Mesendoderm (in vitro differentiated cells): ENCODE data around the gene LRRC17.

Experiments
- DNase-seq: peaks from one replicate; pipeline ENCODE4 v3.0.0; 2013
- H2AK5ac ChIP-seq: 2 replicates; pipeline ENCODE4 v1.6.1; 2013; ENCODE audit warnings: low read length, inconsistent platforms
- H2BK120ac ChIP-seq: 2 replicates; pipeline ENCODE4 v1.6.1; 2013; ENCODE audit warnings: low read depth, mild to moderate bottlenecking, low read length, moderate library complexity, mixed read lengths
- H2BK15ac ChIP-seq: replicated peaks from 2 replicates; pipeline ENCODE4 v1.6.1; 2013; ENCODE audit warnings: low read depth, mild to moderate bottlenecking, moderate library complexity
- H2BK5ac ChIP-seq: 2 replicates; pipeline ENCODE4 v1.6.1; 2013; ENCODE audit warnings: low read length, inconsistent platforms
- H3K18ac ChIP-seq: 2 replicates; pipeline ENCODE4 v1.6.1; 2013; ENCODE audit warnings: mild to moderate bottlenecking, low read length, mixed read lengths
- H3K23ac ChIP-seq: one replicate; pipeline ENCODE4 v1.6.1; 2013; ENCODE audit warnings: low read length
- H3K27ac ChIP-seq: 2 replicates; pipeline ENCODE4 v1.5.1; 2013; ENCODE audit warnings: low read depth, mild to moderate bottlenecking, inconsistent platforms, low read length, moderate library complexity
- H3K27me3 ChIP-seq: 2 replicates; pipeline ENCODE4 v1.6.1; 2013; ENCODE audit warnings: low read length, control low read depth, mild to moderate bottlenecking, inconsistent platforms; ENCODE audit not compliant: insufficient read depth, poor library complexity
- H3K36me3 ChIP-seq: 2 replicates; pipeline ENCODE4 v1.6.1; 2013; ENCODE audit warnings: low read length, inconsistent platforms; ENCODE audit not compliant: control insufficient read depth, insufficient read depth
- H3K4ac ChIP-seq: one replicate; pipeline ENCODE4 v1.6.1; 2013; ENCODE audit warnings: low read depth, mild to moderate bottlenecking, low read length, moderate library complexity
- H3K4me1 ChIP-seq: 2 replicates; pipeline ENCODE4 v1.6.1; 2013; ENCODE audit warnings: low read depth, low read length, inconsistent platforms; ENCODE audit not compliant: control insufficient read depth
- H3K4me2 ChIP-seq: 2 replicates; pipeline ENCODE4 v1.6.1; 2013; ENCODE audit warnings: low read length
- H3K4me3 ChIP-seq: 2 replicates; pipeline ENCODE4 v1.5.1; 2013; ENCODE audit warnings: mild to moderate bottlenecking, low read length
- H3K56ac ChIP-seq: one replicate; pipeline ENCODE4 v1.6.1; 2013; ENCODE audit warnings: low read length
- H3K79me1 ChIP-seq: 2 replicates; pipeline ENCODE4 v1.6.1; 2013; ENCODE audit warnings: low read length, inconsistent platforms
- H3K79me2 ChIP-seq: 2 replicates; pipeline ENCODE4 v1.6.1; 2013; ENCODE audit warnings: mild to moderate bottlenecking, low read length; ENCODE audit not compliant: control insufficient read depth, insufficient read depth
- H3K9ac ChIP-seq: 2 replicates; pipeline ENCODE4 v1.6.1; 2013; ENCODE audit warnings: low read length, inconsistent platforms
- H4K5ac ChIP-seq: one replicate; pipeline ENCODE4 v1.6.1; 2013; ENCODE audit warnings: low read length
- H4K8ac ChIP-seq: one replicate; pipeline ENCODE4 v1.6.1; 2013; ENCODE audit warnings: low read depth, mild to moderate bottlenecking, control low read depth, low read length, moderate library complexity
- WGBS: extraction: QIAGEN DNeasy Blood & Tissue Kit; methylation state at CpG from one replicate; pipeline ENCODE4 v1.1.7; 2013; ENCODE audit warnings: low lambda C conversion rate, missing lambda C conversion rate; ENCODE audit not compliant: insufficient coverage; ENCODE audit errors: extremely low coverage; 5-methylcytosine and 5-hydroxymethylcytosine counted together

Gene LRRC17

DNA sequence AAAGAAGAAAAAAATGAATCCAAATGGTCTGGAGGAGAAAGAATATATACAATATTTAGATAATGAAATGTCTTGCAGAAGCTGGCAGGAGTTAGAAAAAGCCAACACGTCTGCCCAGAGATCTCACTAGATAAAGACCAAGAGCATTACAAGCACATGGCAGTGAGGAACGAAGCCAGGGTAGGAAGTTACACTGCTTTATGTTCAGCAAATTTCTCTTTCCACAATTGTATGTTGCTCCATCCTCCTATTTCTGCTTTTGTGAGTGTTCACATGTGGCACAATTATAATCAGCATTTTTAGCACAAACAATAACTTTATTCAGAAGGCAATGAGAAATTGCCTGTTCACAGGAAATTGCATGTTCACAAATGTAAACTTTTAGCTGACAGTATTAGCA lies 53.7 kb downstream of the LRRC17 start:
- H3K4ac ChIP-seq, result no peak overlapping the region
- H3K9ac ChIP-seq, result no peak overlapping the region
- no peak overlapping the region for H3K18ac ChIP-seq
- H3K4me3 ChIP-seq, result no peak overlapping the region
- no peak overlapping the region for H3K4me2 ChIP-seq
- no peaks in the 10 kb centered on the region for H3K36me3 ChIP-seq
- no peak overlapping the region for H2BK15ac ChIP-seq
- H4K5ac ChIP-seq, result no peak overlapping the region
- H4K8ac ChIP-seq, result no peak overlapping the region
- H2BK5ac ChIP-seq, result no peak overlapping the region
- no peaks in the 10 kb centered on the region for H3K4me1 ChIP-seq
- no peak overlapping the region for H2BK120ac ChIP-seq
- no peak overlapping the region for H3K27ac ChIP-seq
- no peak for DNase-seq
- H3K23ac ChIP-seq, result no peak overlapping the region
- no peak overlapping the region for H2AK5ac ChIP-seq
- no peaks in the 10 kb centered on the region for H3K79me1 ChIP-seq
- WGBS, result no CpG with 5 or more reads among the region's 2 CpGs
- H3K79me2 ChIP-seq, result no peaks in the 10 kb centered on the region
- H3K56ac ChIP-seq, result no peak overlapping the region
- H3K27me3 ChIP-seq, result no peaks in the 10 kb centered on the region

DNA sequence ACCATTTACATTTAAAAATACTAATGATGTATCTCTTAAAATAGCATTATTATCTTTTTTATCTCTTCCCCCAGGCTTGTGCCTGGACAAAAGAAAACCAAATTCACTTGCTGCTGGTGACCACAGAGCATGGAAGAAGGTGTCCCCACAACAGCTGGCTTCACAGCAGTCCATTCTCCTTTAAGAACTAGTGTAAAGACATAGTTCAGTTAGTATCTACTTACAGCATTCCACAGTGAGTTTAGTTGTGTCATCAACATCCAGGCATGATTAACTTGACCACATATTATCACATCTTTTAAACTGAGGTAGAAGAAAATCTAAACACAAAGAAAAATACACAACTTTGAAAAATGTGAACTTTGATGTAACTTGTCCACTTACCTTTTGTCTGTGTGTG lies 55.0 kb downstream of the LRRC17 start:
- Histone ChIP-seq H3K79me1 (no peaks in the 10 kb centered on the region), H4K5ac (no peak overlapping the region)

DNA sequence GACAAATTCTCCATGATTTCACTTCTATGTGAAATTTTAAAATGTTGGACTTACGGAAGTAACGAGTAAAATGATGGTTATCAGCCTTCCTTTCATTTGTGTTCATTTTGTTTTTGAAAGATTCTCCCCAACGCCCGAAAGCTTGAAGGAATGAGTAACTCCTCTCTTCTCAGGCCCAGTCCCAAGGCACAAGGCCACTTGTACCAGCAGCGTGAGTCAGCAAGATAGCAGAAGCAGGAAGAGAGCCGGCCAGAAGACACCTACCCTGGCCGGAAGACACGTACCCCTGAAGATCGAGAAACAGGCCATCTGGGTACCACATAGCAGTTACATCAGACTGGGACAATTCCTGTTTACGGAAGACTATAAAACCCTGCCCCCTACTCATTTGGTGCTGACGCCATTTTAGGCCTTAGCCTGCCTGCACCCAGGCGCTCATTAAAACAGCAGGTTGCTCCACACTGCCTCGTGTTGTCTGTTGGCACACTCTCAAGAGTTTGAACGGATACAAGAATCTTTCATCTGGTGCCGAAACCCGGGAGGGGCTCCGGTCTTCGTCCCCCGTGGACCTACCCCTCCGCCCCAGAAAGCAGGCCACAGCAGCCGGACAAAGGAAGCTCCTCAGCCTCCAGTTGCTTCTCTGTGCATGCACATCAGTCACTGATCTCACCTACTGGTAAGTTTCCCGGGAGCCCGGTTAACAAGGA lies 60.4 kb downstream of the LRRC17 start:
- Histone ChIP-seq H4K8ac (no peak overlapping the region), H3K4me1 (no peaks in the 10 kb centered on the region), H3K4me3 (no peak overlapping the region), H3K79me1 (no peaks in the 10 kb centered on the region), H2BK120ac (no peak overlapping the region), H3K56ac (no peak overlapping the region), H2BK5ac (no peak overlapping the region), H3K27ac (no peak overlapping the region), H3K23ac (no peak overlapping the region), H3K9ac (no peak overlapping the region), H3K18ac (no peak overlapping the region), H2BK15ac (no peak overlapping the region), H2AK5ac (no peak overlapping the region), H3K79me2 (no peaks in the 10 kb centered on the region), H3K36me3 (no peaks in the 10 kb centered on the region), H3K4me2 (no peak overlapping the region), H4K5ac (no peak overlapping the region), H3K4ac (no peak overlapping the region), H3K27me3 (no peaks in the 10 kb centered on the region)
- WGBS, result no CpG with 5 or more reads among the region's 23 CpGs
- no peak for DNase-seq

More for the DNA sequence above, 55.0 kb downstream of the LRRC17 start:
- Histone ChIP-seq H3K36me3 (no peaks in the 10 kb centered on the region), H3K27me3 (no peaks in the 10 kb centered on the region), H3K18ac (no peak overlapping the region), H3K9ac (no peak overlapping the region), H3K4ac (no peak overlapping the region), H3K4me2 (no peak overlapping the region), H3K4me3 (no peak overlapping the region), H2BK5ac (no peak overlapping the region), H2BK15ac (no peak overlapping the region), H4K8ac (no peak overlapping the region), H2BK120ac (no peak overlapping the region), H3K56ac (no peak overlapping the region), H3K4me1 (no peaks in the 10 kb centered on the region), H2AK5ac (no peak overlapping the region), H3K27ac (no peak overlapping the region), H3K79me2 (no peaks in the 10 kb centered on the region), H3K23ac (no peak overlapping the region)
- DNase-seq, result peak; percentile 41

DNA sequence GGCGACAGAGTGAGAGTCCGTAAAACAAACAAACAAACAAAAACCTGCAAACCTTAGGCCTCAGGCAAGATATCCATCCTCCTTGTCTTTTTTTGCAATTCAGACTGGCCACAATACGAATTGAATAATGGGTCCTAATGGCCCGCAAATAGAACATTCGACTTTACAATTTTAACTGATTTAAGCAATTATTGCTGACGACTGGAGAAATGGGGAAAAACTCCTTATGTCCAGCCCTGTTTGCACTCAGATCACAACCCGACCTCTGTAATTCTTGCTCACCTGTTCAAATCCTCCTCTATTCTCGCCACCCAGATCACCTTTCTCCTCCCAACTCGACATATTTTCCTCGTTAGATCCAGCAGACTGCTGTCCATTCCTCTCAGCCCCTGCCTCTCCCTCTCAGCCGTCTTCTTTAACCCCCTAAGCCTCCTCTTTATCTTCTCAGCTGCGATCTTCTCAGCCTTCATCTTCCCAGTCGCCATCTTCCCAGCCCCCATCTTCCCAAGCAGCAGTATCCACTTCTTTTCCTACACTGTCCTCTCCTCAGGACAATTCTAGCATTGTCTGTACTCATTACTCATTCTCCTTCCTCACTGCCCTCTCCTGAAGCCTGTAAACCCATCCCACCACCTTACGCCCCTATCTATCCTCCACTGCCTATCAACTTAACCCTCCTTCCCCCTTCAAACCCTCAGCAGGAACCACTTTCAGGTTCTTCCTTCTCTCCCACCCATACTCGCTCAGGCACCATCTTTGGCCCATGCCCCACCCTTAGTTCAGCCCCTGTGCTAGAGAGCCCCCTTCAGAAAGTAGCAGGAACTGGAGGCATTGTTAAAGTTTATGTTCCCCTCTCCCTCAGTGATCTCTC lies 61.8 kb downstream of the LRRC17 start:
- H3K23ac ChIP-seq, result no peak overlapping the region
- no peak overlapping the region for H3K4me2 ChIP-seq
- no peak overlapping the region for H2BK120ac ChIP-seq
- no peak overlapping the region for H2BK15ac ChIP-seq
- no peak overlapping the region for H4K5ac ChIP-seq
- no peak overlapping the region for H3K27ac ChIP-seq
- no peaks in the 10 kb centered on the region for H3K79me1 ChIP-seq
- H3K4me1 ChIP-seq, result no peaks in the 10 kb centered on the region
- no peak overlapping the region for H2BK5ac ChIP-seq
- H3K79me2 ChIP-seq, result no peaks in the 10 kb centered on the region
- no peak overlapping the region for H4K8ac ChIP-seq
- WGBS, result no CpG with 5 or more reads among the region's 15 CpGs
- no peaks in the 10 kb centered on the region for H3K36me3 ChIP-seq
- H2AK5ac ChIP-seq, result peak overlapping the region; percentile 38
- H3K27me3 ChIP-seq, result no peaks in the 10 kb centered on the region
- H3K4ac ChIP-seq, result no peak overlapping the region
- no peak overlapping the region for H3K18ac ChIP-seq
- peak; percentile 42 for DNase-seq
- H3K9ac ChIP-seq, result no peak overlapping the region
- no peak overlapping the region for H3K4me3 ChIP-seq
- no peak overlapping the region for H3K56ac ChIP-seq

DNA sequence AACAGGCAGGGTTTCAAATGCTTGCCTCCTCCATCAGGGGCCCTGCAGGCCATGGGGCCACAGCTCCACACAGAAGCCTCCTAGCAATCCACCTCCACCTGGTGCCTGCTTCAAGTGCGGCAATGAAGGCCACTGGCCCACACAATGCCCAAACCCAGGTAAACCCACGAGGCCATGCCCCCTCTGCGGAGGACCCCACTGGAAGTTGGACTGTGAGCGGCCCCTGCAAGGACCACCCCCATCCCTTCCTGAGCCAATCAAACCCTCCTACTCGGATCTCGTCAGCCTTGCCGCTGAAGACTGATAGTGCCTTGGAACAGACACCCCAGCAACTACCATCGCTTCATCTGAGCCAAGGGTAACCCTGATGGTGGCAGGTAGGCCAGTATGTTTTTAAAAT lies 63.1 kb downstream of the LRRC17 start:
- Histone ChIP-seq H4K5ac (no peak overlapping the region), H3K4ac (no peak overlapping the region), H3K79me2 (no peaks in the 10 kb centered on the region), H2BK15ac (no peak overlapping the region), H2AK5ac (no peak overlapping the region), H3K18ac (no peak overlapping the region), H2BK120ac (no peak overlapping the region), H3K27me3 (no peaks in the 10 kb centered on the region), H3K23ac (no peak overlapping the region), H3K79me1 (no peaks in the 10 kb centered on the region), H3K27ac (no peak overlapping the region), H3K4me3 (no peak overlapping the region), H3K4me2 (no peak overlapping the region), H3K36me3 (no peaks in the 10 kb centered on the region), H3K4me1 (no peaks in the 10 kb centered on the region), H3K9ac (no peak overlapping the region), H2BK5ac (no peak overlapping the region), H4K8ac (no peak overlapping the region), H3K56ac (no peak overlapping the region)
- WGBS, result no CpG with 5 or more reads among the region's 8 CpGs
- DNase-seq, result no peak
